ENCODE results near the gene AGAP1. TPM values are rescaled to one million over a fixed set of nuclear protein-coding genes. Genes with fewer than 3 reads are reported as not detected.

The AGAP1 gene
- total RNA-seq, 1 experiment from 2014 or later, result 25.8 TPM

- Mint-ChIP-seq H3K4me3 (no peak overlapping the region), H3K4me1 (peaks cover 26% of the 10 kb centered on the region in 2 experiments)
Measured at GRCh38 chr2:236156860-236157194, 663.0 kb downstream of the AGAP1 start.

More at GRCh38 chr2:236156860-236157194, 663.0 kb downstream of the AGAP1 start:
- H2BK12ac ChIP-seq (ENCODE audit: insufficient read length, low read depth, low read length), result no peak overlapping the region
- no peak overlapping the region for H2AK5ac ChIP-seq (ENCODE audit: insufficient read length, low read length)
- H3K27ac ChIP-seq (ENCODE audit: insufficient read length, low read depth, low read length), result no peak overlapping the region
- Mint-ChIP-seq H3K27ac (no peak overlapping the region), H3K27me3 (ENCODE audit: low read depth) (peaks cover 99% of the 10 kb centered on the region), H3K36me3 (ENCODE audit: insufficient read depth in 1 of 3, low read depth in 3 of 3) (peaks cover 0 to 8% (median 0%) of the 10 kb centered on the region in 3 experiments; a peak in 2 of 7 replicates), H3K9me3 (peaks cover 15 to 16% of the 10 kb centered on the region in 2 experiments)
- no peak overlapping the region for H3K4me2 ChIP-seq (ENCODE audit: insufficient read depth, insufficient read length, low read length)
- peaks cover 34% of the 10 kb centered on the region; the same call in 1 of the 2 replicates for H3K27me3 ChIP-seq (ENCODE audit: insufficient read depth, low read length)
- H3K14ac ChIP-seq (ENCODE audit: insufficient read depth, low read length), result no peak overlapping the region
- no peak overlapping the region for H2BK15ac ChIP-seq (ENCODE audit: low read depth, low read length)
- no peaks in the 10 kb centered on the region for H4K20me1 ChIP-seq (ENCODE audit: control insufficient read depth, insufficient read depth, insufficient read length)
- H2AFZ ChIP-seq (ENCODE audit: low read length), result no peak overlapping the region
- H2BK120ac ChIP-seq (ENCODE audit: low read depth, low read length, poor library complexity, severe bottlenecking), result no peak overlapping the region
- WGBS (ENCODE audit: extremely low coverage, insufficient read length, low lambda C conversion rate), result no CpG with 5 or more reads among the region's 7 CpGs
- no peak overlapping the region for H3K9ac ChIP-seq (ENCODE audit: extremely low read depth, insufficient read length, low read length)
- no peak overlapping the region for H3K4ac ChIP-seq (ENCODE audit: low read depth, low read length)
- H3T11ph ChIP-seq (ENCODE audit: low read length), result no peak overlapping the region
- H2BK20ac ChIP-seq (ENCODE audit: low read depth, low read length, poor library complexity, severe bottlenecking), result no peak overlapping the region
- no peak overlapping the region for H4K5ac ChIP-seq (ENCODE audit: insufficient read length, low read depth, low read length)
- H3K9me3 ChIP-seq (ENCODE audit: control insufficient read depth, low read depth, low read length), result no peaks in the 10 kb centered on the region
- H3K79me1 ChIP-seq (ENCODE audit: insufficient read depth, low read depth, low read length, poor library complexity, severe bottlenecking), result no peaks in the 10 kb centered on the region
- H3K23me2 ChIP-seq (ENCODE audit: insufficient read length, low read depth, low read length, poor library complexity, severe bottlenecking), result peaks cover 6% of the 10 kb centered on the region
- no peak overlapping the region for H2BK5ac ChIP-seq (ENCODE audit: insufficient read length, low read length)
- no peak overlapping the region for H3K56ac ChIP-seq (ENCODE audit: insufficient read length, low read depth, low read length)
- DNase-seq, result no peak
- H4K91ac ChIP-seq (ENCODE audit: insufficient read length, low read depth, low read length), result no peak overlapping the region
- no peak overlapping the region for H3K18ac ChIP-seq (ENCODE audit: insufficient read length, low read depth, low read length)
- TF ChIP-seq, protein P1, sequence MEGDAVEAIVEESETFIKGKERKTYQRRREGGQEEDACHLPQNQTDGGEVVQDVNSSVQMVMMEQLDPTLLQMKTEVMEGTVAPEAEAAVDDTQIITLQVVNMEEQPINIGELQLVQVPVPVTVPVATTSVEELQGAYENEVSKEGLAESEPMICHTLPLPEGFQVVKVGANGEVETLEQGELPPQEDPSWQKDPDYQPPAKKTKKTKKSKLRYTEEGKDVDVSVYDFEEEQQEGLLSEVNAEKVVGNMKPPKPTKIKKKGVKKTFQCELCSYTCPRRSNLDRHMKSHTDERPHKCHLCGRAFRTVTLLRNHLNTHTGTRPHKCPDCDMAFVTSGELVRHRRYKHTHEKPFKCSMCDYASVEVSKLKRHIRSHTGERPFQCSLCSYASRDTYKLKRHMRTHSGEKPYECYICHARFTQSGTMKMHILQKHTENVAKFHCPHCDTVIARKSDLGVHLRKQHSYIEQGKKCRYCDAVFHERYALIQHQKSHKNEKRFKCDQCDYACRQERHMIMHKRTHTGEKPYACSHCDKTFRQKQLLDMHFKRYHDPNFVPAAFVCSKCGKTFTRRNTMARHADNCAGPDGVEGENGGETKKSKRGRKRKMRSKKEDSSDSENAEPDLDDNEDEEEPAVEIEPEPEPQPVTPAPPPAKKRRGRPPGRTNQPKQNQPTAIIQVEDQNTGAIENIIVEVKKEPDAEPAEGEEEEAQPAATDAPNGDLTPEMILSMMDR (conservative IDR thresholded peaks at IDR 0.05), result no peak
- H3K23ac ChIP-seq (ENCODE audit: insufficient read length, low read depth, low read length), result no peak overlapping the region
- peaks cover 2% of the 10 kb centered on the region; the same call in 1 of the 2 replicates for H3K4me1 ChIP-seq (ENCODE audit: insufficient read depth, low read length)
- no peak overlapping the region for H4K8ac ChIP-seq (replicated peaks; ENCODE audit: insufficient read length, low read depth, low read length)
- no peaks in the 10 kb centered on the region for H3K79me2 ChIP-seq (ENCODE audit: insufficient read depth, low read length)

All from H9 (cell line).